Progenitor cell of endocrine pancreas (in vitro differentiated cells): Measurements from ENCODE around the gene VEPH1. TPM values are rescaled to one million over a fixed set of nuclear protein-coding genes. Genes with fewer than 3 reads are reported as not detected.

Experiments
- DNase-seq: peaks from one replicate; pipeline ENCODE4 v3.0.0; 2021; ENCODE audit warnings: low spot score; ENCODE audit not compliant: unreplicated experiment
- H3K27ac Mint-ChIP-seq: 2 replicates; pipeline ENCODE4 v1.8.0; 2021; ENCODE audit warnings: mild to moderate bottlenecking, moderate library complexity, mixed read lengths
- H3K27me3 Mint-ChIP-seq: 2 replicates; pipeline ENCODE4 v1.8.0; 2021; ENCODE audit warnings: mixed read lengths
- H3K36me3 Mint-ChIP-seq: 2 replicates; pipeline ENCODE4 v1.8.0; 2022; ENCODE audit warnings: mixed read lengths; ENCODE audit not compliant: insufficient read depth
- H3K4me1 Mint-ChIP-seq: 2 replicates; pipeline ENCODE4 v1.8.0; 2021; ENCODE audit warnings: low read depth, mixed read lengths
- H3K4me3 Mint-ChIP-seq: 2 replicates; pipeline ENCODE4 v1.8.0; 2021; ENCODE audit warnings: low read depth, mild to moderate bottlenecking, moderate library complexity, mixed read lengths
- H3K9me3 Mint-ChIP-seq: 2 replicates; pipeline ENCODE4 v1.8.0; 2021; ENCODE audit warnings: low read depth, mixed read lengths
- CTCF ChIP-seq: fragments of 200-600 bp; sonication (generic); IDR thresholded peaks from one replicate; pipeline ENCODE4 v1.5.0; 2021; ENCODE audit warnings: antibody characterized with exemption, mild to moderate bottlenecking; ENCODE audit not compliant: unreplicated experiment
- total RNA-seq: library from RNA; stranded (reverse); gene quantifications from 2 replicates; pipeline ENCODE4 v1.2.1, GENCODE V29; 2021

Gene VEPH1
- total RNA-seq, 1 donor from 2014 or later: 12.3 TPM

DNA sequence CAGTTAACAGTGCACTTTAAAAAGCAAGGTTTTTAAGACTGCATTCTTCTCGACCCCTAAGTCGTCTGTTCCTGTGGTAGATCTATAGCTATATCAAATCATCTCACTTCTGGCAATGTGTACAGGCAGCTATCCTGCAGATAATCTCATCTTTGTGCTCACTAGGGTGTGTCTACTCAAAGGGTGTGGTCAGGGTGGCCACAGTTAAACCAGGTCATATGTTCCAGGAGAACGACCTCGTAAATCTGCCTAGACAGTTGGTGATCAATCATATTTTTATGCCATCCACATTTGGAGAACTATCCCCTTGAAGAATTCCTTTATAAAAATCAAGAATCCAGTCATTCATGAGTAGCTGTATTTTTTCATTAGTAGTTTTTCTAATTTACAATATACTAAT is 3.0 kb downstream of the VEPH1 start:
- Mint-ChIP-seq H3K4me3 (peak overlapping the region; percentile 81), H3K36me3 (no peaks in the 10 kb centered on the region), H3K27me3 (no peaks in the 10 kb centered on the region), H3K27ac (peak overlapping the region; percentile 100), H3K4me1 (peaks cover 36% of the 10 kb centered on the region), H3K9me3 (no peaks in the 10 kb centered on the region)
- TF ChIP-seq CTCF: no peak
- DNase-seq: no peak

GRCh38 chr3:157499342-157499963 is 3.8 kb downstream of the VEPH1 start:
- no peaks in the 10 kb centered on the region for H3K9me3 Mint-ChIP-seq
- H3K4me1 Mint-ChIP-seq: peaks cover 36% of the 10 kb centered on the region
- H3K27me3 Mint-ChIP-seq: no peaks in the 10 kb centered on the region
- peak overlapping the region; percentile 81 for H3K4me3 Mint-ChIP-seq
- TF ChIP-seq CTCF: peak; percentile 48
- peak; percentile 71 for DNase-seq
- no peaks in the 10 kb centered on the region for H3K36me3 Mint-ChIP-seq
- peak overlapping the region; percentile 100 for H3K27ac Mint-ChIP-seq

- Mint-ChIP-seq H3K27ac (no peak overlapping the region), H3K4me1 (peaks cover 30% of the 10 kb centered on the region), H3K4me3 (peak overlapping the region; percentile 81), H3K36me3 (peaks cover 3% of the 10 kb centered on the region), H3K9me3 (no peaks in the 10 kb centered on the region), H3K27me3 (no peaks in the 10 kb centered on the region)
- no peak for DNase-seq
- TF ChIP-seq CTCF: no peak
These were observed 4.8 kb downstream of the VEPH1 start for GRCh38 chr3:157498371-157498770.

DNA sequence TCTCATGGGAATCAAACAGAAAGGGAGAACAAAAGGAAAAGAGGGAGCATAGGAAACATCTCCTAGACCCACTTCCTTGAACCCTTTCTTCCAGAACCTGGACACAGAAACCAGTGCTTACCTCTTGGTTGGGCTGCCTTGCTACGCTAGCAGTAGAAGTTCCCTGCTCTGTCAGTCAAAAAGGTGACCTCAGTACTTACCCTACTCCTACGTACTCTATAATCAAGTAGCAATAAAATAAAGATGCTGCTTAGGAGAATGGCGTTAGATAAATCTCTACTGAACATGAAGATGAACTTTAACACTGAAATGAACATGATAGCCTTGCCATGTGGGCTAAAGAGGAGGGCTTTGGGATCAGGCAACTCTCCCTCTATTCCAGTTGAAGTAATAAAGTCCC is 7.4 kb downstream of the VEPH1 start:
- Mint-ChIP-seq H3K27me3 (no peaks in the 10 kb centered on the region), H3K4me3 (no peak overlapping the region), H3K27ac (no peak overlapping the region), H3K9me3 (no peaks in the 10 kb centered on the region), H3K4me1 (peaks cover 22% of the 10 kb centered on the region), H3K36me3 (peaks cover 4% of the 10 kb centered on the region)
- no peak for DNase-seq
- TF ChIP-seq CTCF: no peak

DNA sequence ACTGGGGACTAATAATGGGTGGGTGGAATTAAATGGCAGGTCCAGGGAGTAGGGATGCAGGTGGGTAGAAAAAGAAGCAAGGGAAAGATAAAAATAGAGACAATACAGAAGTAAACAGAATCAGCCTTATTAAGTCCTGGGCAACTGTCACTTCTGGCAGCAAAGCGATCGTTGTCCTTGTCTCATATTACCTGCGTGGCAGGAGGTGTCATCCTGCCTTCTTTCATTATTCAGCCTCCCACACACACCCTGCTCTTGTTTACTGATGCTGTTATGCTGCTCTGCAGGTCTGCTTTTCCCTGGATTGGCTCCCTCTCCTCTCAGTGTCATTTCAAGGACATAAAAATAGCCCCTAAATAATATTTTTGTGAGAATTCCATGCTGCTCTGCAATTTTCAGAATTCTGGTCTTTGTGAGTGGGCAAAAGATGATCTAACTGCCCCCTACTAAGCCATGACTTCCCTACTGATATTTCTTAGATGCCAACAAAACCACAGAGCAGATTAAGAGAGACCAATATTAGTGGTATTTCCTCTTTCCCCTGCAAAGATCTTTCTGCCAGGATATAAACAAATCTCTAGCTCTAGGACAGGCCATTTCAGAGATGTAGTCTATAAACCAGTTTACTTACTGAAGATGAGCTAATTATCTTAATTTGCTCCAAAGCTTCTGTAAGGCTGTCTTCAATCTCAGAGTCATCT is 8.5 kb downstream of the VEPH1 start:
- no peak for DNase-seq
- Mint-ChIP-seq H3K27ac (no peak overlapping the region), H3K36me3 (peaks cover 4% of the 10 kb centered on the region), H3K9me3 (no peaks in the 10 kb centered on the region), H3K4me3 (no peak overlapping the region), H3K4me1 (peaks cover 15% of the 10 kb centered on the region), H3K27me3 (no peaks in the 10 kb centered on the region)
- no peak for TF ChIP-seq CTCF
